ENCODE results near the gene CRB1. TPM values are rescaled to one million over a fixed set of nuclear protein-coding genes. Genes with fewer than 3 reads are reported as not detected.
A peak's percentile ranks its signal among the peaks of the same experiment; 100 is the strongest.

CRB1 gene
- total RNA-seq, 1 donor from 2014 or later: not detected

DNA sequence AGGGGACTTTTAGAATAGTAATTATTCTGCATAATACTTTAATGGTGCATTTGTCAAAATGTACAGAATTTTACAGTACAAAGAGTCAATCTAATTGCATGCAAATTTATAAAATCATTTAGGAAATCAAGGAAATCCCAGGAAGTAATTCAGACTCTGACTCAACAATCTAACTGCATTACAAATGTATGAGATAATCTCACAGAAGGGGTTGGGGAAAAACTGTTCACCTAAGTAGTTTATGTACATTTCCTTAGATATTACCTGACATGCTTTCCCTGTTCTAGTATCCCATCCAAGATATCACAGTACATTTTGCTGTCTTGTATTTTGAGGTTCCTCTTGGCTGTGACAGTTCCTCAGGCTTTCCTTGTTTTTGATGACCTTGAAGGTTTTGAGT lies 4.7 kb downstream of the CRB1 start:
- FAIRE-seq: peak; percentile 5

GRCh38 chr1:197277166-197277565 lies 9.1 kb downstream of the CRB1 start:
- no peak overlapping the region for H2AFZ ChIP-seq (ENCODE audit: low read depth, low read length)

More for the DNA sequence above, 4.7 kb downstream of the CRB1 start:
- no peaks in the 10 kb centered on the region for H3K36me3 ChIP-seq (ENCODE audit: insufficient read depth, low read length)
- H3K9ac ChIP-seq (ENCODE audit: low read length): no peak overlapping the region
- Mint-ChIP-seq H3K9me3 (ENCODE audit: unreplicated experiment) (no peaks in the 10 kb centered on the region), H3K27me3 (ENCODE audit: low read depth, unreplicated experiment) (no peaks in the 10 kb centered on the region), H3K27ac (ENCODE audit: unreplicated experiment) (no peak overlapping the region), H3K4me1 (ENCODE audit: low read depth, unreplicated experiment) (no peaks in the 10 kb centered on the region), H3K4me3 (ENCODE audit: unreplicated experiment) (no peak overlapping the region), H3K36me3 (ENCODE audit: low read depth, unreplicated experiment) (no peaks in the 10 kb centered on the region)
- H3K4me1 ChIP-seq (ENCODE audit: insufficient read depth, low read length): no peaks in the 10 kb centered on the region
- H2AFZ ChIP-seq (ENCODE audit: low read depth, low read length): no peak overlapping the region
- H3K9me3 ChIP-seq (ENCODE audit: insufficient read depth, low read depth, low read length): no peaks in the 10 kb centered on the region
- no peak overlapping the region for H3K27ac ChIP-seq (ENCODE audit: low read depth, low read length)
- no peak overlapping the region for H3K4me2 ChIP-seq (ENCODE audit: low read length)
- no peak for TF ChIP-seq EZH2 (IDR thresholded peaks at IDR 0.05; ENCODE audit: insufficient read depth, low read length)
- TF ChIP-seq, protein P1, sequence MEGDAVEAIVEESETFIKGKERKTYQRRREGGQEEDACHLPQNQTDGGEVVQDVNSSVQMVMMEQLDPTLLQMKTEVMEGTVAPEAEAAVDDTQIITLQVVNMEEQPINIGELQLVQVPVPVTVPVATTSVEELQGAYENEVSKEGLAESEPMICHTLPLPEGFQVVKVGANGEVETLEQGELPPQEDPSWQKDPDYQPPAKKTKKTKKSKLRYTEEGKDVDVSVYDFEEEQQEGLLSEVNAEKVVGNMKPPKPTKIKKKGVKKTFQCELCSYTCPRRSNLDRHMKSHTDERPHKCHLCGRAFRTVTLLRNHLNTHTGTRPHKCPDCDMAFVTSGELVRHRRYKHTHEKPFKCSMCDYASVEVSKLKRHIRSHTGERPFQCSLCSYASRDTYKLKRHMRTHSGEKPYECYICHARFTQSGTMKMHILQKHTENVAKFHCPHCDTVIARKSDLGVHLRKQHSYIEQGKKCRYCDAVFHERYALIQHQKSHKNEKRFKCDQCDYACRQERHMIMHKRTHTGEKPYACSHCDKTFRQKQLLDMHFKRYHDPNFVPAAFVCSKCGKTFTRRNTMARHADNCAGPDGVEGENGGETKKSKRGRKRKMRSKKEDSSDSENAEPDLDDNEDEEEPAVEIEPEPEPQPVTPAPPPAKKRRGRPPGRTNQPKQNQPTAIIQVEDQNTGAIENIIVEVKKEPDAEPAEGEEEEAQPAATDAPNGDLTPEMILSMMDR (IDR thresholded peaks at IDR 0.05; ENCODE audit: insufficient read depth, low read depth, low read length): no peak
- H3K79me2 ChIP-seq (ENCODE audit: insufficient read depth, low read length): no peaks in the 10 kb centered on the region
- no peaks in the 10 kb centered on the region for H4K20me1 ChIP-seq (ENCODE audit: insufficient read depth, low read length)
- no peaks in the 10 kb centered on the region for H3K27me3 ChIP-seq (ENCODE audit: insufficient read depth, low read length)
- peak; percentile 12 for DNase-seq (ENCODE audit: low read depth)
- H3K4me3 ChIP-seq (ENCODE audit: insufficient read depth, low read depth, low read length): no peak overlapping the region

DNA sequence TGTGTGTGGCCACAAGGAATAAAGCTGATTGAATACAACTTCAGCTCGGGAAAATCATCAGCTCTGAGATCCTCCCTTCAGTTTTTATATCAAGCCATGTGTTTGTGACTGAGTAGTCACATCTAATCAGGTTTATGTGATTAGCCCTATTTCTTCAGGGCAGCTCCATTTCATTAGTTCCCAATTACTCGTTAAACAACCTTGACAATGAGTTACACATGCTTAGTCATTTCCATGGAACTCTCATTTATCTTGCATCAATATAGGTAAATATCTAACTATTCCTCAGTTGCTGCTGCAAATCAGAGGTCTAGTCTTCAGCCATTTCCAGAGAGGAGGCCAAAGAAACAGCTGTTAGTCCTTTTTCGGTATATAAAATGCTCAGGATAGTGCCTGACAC lies 16.3 kb downstream of the CRB1 start:
- Mint-ChIP-seq H3K4me1 (ENCODE audit: low read depth, unreplicated experiment) (no peaks in the 10 kb centered on the region), H3K27ac (ENCODE audit: unreplicated experiment) (no peak overlapping the region), H3K4me3 (ENCODE audit: unreplicated experiment) (no peak overlapping the region), H3K9me3 (ENCODE audit: unreplicated experiment) (no peaks in the 10 kb centered on the region), H3K36me3 (ENCODE audit: low read depth, unreplicated experiment) (no peaks in the 10 kb centered on the region), H3K27me3 (ENCODE audit: low read depth, unreplicated experiment) (no peaks in the 10 kb centered on the region)
- Histone ChIP-seq H3K4me1 (ENCODE audit: insufficient read depth, low read length) (no peaks in the 10 kb centered on the region), H3K27ac (ENCODE audit: low read depth, low read length) (no peak overlapping the region), H3K27me3 (ENCODE audit: insufficient read depth, low read length) (no peaks in the 10 kb centered on the region), H3K9ac (ENCODE audit: low read length) (no peak overlapping the region), H3K4me3 (ENCODE audit: insufficient read depth, low read depth, low read length) (no peak overlapping the region), H3K4me2 (ENCODE audit: low read length) (no peak overlapping the region), H3K36me3 (ENCODE audit: insufficient read depth, low read length) (no peaks in the 10 kb centered on the region), H4K20me1 (ENCODE audit: insufficient read depth, low read length) (no peaks in the 10 kb centered on the region), H3K79me2 (ENCODE audit: insufficient read depth, low read length) (no peaks in the 10 kb centered on the region), H3K9me3 (ENCODE audit: insufficient read depth, low read depth, low read length) (no peaks in the 10 kb centered on the region), H2AFZ (ENCODE audit: low read depth, low read length) (no peak overlapping the region)
- TF ChIP-seq EZH2 (IDR thresholded peaks at IDR 0.05; ENCODE audit: insufficient read depth, low read length): no peak
- TF ChIP-seq, protein P1 (IDR thresholded peaks at IDR 0.05; ENCODE audit: insufficient read depth, low read depth, low read length): no peak
- DNase-seq (ENCODE audit: low read depth) (no peak), FAIRE-seq (no peak)

More at GRCh38 chr1:197277166-197277565, 9.1 kb downstream of the CRB1 start:
- Histone ChIP-seq H3K9ac (ENCODE audit: low read length) (no peak overlapping the region), H4K20me1 (ENCODE audit: insufficient read depth, low read length) (no peaks in the 10 kb centered on the region), H3K9me3 (ENCODE audit: insufficient read depth, low read depth, low read length) (no peaks in the 10 kb centered on the region), H3K4me1 (ENCODE audit: insufficient read depth, low read length) (no peaks in the 10 kb centered on the region), H3K4me2 (ENCODE audit: low read length) (no peak overlapping the region), H3K79me2 (ENCODE audit: insufficient read depth, low read length) (no peaks in the 10 kb centered on the region), H3K27ac (ENCODE audit: low read depth, low read length) (no peak overlapping the region), H3K4me3 (ENCODE audit: insufficient read depth, low read depth, low read length) (no peak overlapping the region), H3K27me3 (ENCODE audit: insufficient read depth, low read length) (no peaks in the 10 kb centered on the region), H3K36me3 (ENCODE audit: insufficient read depth, low read length) (no peaks in the 10 kb centered on the region)
- no peak overlapping the region for H3K27ac Mint-ChIP-seq (ENCODE audit: unreplicated experiment)
- no peaks in the 10 kb centered on the region for H3K36me3 Mint-ChIP-seq (ENCODE audit: low read depth, unreplicated experiment)
- no peak overlapping the region for H3K4me3 Mint-ChIP-seq (ENCODE audit: unreplicated experiment)
- no peak for FAIRE-seq
- no peak for TF ChIP-seq EZH2 (IDR thresholded peaks at IDR 0.05; ENCODE audit: insufficient read depth, low read length)
- TF ChIP-seq, protein P1 (IDR thresholded peaks at IDR 0.05; ENCODE audit: insufficient read depth, low read depth, low read length): no peak
- peak; percentile 35 for DNase-seq (ENCODE audit: low read depth)
- no peaks in the 10 kb centered on the region for H3K9me3 Mint-ChIP-seq (ENCODE audit: unreplicated experiment)
- H3K27me3 Mint-ChIP-seq (ENCODE audit: low read depth, unreplicated experiment): no peaks in the 10 kb centered on the region
- H3K4me1 Mint-ChIP-seq (ENCODE audit: low read depth, unreplicated experiment): no peaks in the 10 kb centered on the region

Data from astrocyte (in vitro differentiated cells and primary cell).